ENCODE data around the gene FRAS1. TPM values are rescaled to one million over a fixed set of nuclear protein-coding genes. Genes with fewer than 3 reads are reported as not detected.

Gene FRAS1
- total and polyA plus RNA-seq, 2 donors (not counting 1 experiment from before 2014, with no cell fraction given): 0.03 to 0.12 TPM

GRCh38 chr4:78292856-78293255 lies 235.7 kb downstream of the FRAS1 start:
- peaks cover 8% of the 10 kb centered on the region for H3K4me1 Mint-ChIP-seq
- no peak overlapping the region for H3K27ac Mint-ChIP-seq
- ChIA-PET POLR2A (no interaction called here), CTCF (no interaction called here)
- Histone ChIP-seq H3K4me2 (replicated peaks; ENCODE audit: low read depth, low read length, poor library complexity, severe bottlenecking) (no peak overlapping the region), H3K9me3 (ENCODE audit: control extremely low read depth in 1 of 3, control insufficient read depth in 2 of 3, insufficient read depth in 1 of 3, low read length in 2 of 3) (no peaks in the 10 kb centered on the region), H3K27me3 (replicated peaks in 1 of 4; ENCODE audit: control extremely low read depth in 1 of 4, control insufficient read depth in 3 of 4, insufficient read depth in 4 of 4, low read length in 3 of 4) (no peaks in the 10 kb centered on the region), H4K20me1 (ENCODE audit: control insufficient read depth, insufficient read depth, low read length, poor library complexity, severe bottlenecking) (no peaks in the 10 kb centered on the region), H3K4me3 (ENCODE audit: control extremely low read depth in 1 of 5, extremely low read depth in 1 of 5, insufficient read depth in 1 of 5, low read depth in 2 of 5, low read length in 4 of 5) (no peak overlapping the region), H3K36me3 (replicated peaks in 1 of 2; ENCODE audit: control extremely low read depth in 1 of 2, control insufficient read depth in 1 of 2, extremely low read depth in 1 of 2, insufficient read depth in 2 of 2, low read length in 1 of 2) (no peaks in the 10 kb centered on the region), H3K4me1 (ENCODE audit: control insufficient read depth in 2 of 2, insufficient read depth in 2 of 2, low read length in 2 of 2) (peaks cover 4% of the 10 kb centered on the region in 2 donors), H3K9ac (ENCODE audit: low read length) (no peak overlapping the region), H2AFZ (ENCODE audit: insufficient read depth, low read depth, low read length, poor library complexity, severe bottlenecking) (no peak overlapping the region), H3K79me2 (ENCODE audit: control insufficient read depth, insufficient read depth, low read length) (no peaks in the 10 kb centered on the region), H3K27ac (ENCODE audit: low read length in 2 of 2) (no peak overlapping the region)
- ATAC-seq (ENCODE audit: low read depth) (no peak), DNase-seq (no peak)
- no peaks in the 10 kb centered on the region for H3K9me3 Mint-ChIP-seq (ENCODE audit: insufficient read depth)
- WGBS (ENCODE audit: insufficient coverage): no CpG with 5 or more reads among the region's 2 CpGs
- intact Hi-C loops (cut with micrococcal nuclease): no loop called here
- no peak overlapping the region for H3K4me3 Mint-ChIP-seq
- TF ChIP-seq CTCF (IDR thresholded peaks at IDR 0.05) (no peak), EZH2 (IDR thresholded peaks at IDR 0.05; ENCODE audit: borderline replicate concordance, insufficient read depth, low read depth, low read length, poor library complexity, severe bottlenecking) (no peak)
- H3K27me3 Mint-ChIP-seq: no peaks in the 10 kb centered on the region

- H3K36me3 ChIP-seq (replicated peaks in 1 of 2; ENCODE audit: control extremely low read depth in 1 of 2, control insufficient read depth in 1 of 2, extremely low read depth in 1 of 2, insufficient read depth in 2 of 2, low read length in 1 of 2): no peaks in the 10 kb centered on the region
- POLR2A ChIA-PET: no interaction called here
Measured at GRCh38 chr4:78293348-78293747, 236.2 kb downstream of the FRAS1 start.

More at GRCh38 chr4:78293348-78293747, 236.2 kb downstream of the FRAS1 start:
- CTCF ChIA-PET: no interaction called here
- Mint-ChIP-seq H3K4me3 (no peak overlapping the region), H3K27me3 (no peaks in the 10 kb centered on the region), H3K9me3 (ENCODE audit: insufficient read depth) (no peaks in the 10 kb centered on the region), H3K4me1 (peaks cover 8% of the 10 kb centered on the region), H3K27ac (no peak overlapping the region)
- Histone ChIP-seq H3K4me2 (replicated peaks; ENCODE audit: low read depth, low read length, poor library complexity, severe bottlenecking) (no peak overlapping the region), H3K79me2 (ENCODE audit: control insufficient read depth, insufficient read depth, low read length) (no peaks in the 10 kb centered on the region), H3K27ac (ENCODE audit: low read length in 2 of 2) (no peak overlapping the region), H3K4me1 (ENCODE audit: control insufficient read depth in 2 of 2, insufficient read depth in 2 of 2, low read length in 2 of 2) (peaks cover 4% of the 10 kb centered on the region in 2 donors), H3K27me3 (replicated peaks in 1 of 4; ENCODE audit: control extremely low read depth in 1 of 4, control insufficient read depth in 3 of 4, insufficient read depth in 4 of 4, low read length in 3 of 4) (no peaks in the 10 kb centered on the region), H3K9me3 (ENCODE audit: control extremely low read depth in 1 of 3, control insufficient read depth in 2 of 3, insufficient read depth in 1 of 3, low read length in 2 of 3) (no peaks in the 10 kb centered on the region), H3K9ac (ENCODE audit: low read length) (no peak overlapping the region), H4K20me1 (ENCODE audit: control insufficient read depth, insufficient read depth, low read length, poor library complexity, severe bottlenecking) (no peaks in the 10 kb centered on the region), H2AFZ (ENCODE audit: insufficient read depth, low read depth, low read length, poor library complexity, severe bottlenecking) (no peak overlapping the region), H3K4me3 (ENCODE audit: control extremely low read depth in 1 of 5, extremely low read depth in 1 of 5, insufficient read depth in 1 of 5, low read depth in 2 of 5, low read length in 4 of 5) (no peak overlapping the region)
- TF ChIP-seq CTCF (IDR thresholded peaks at IDR 0.05) (no peak), EZH2 (IDR thresholded peaks at IDR 0.05; ENCODE audit: borderline replicate concordance, insufficient read depth, low read depth, low read length, poor library complexity, severe bottlenecking) (no peak)
- 100% methylated on average over 1 of the region's 1 CpG for WGBS (ENCODE audit: insufficient coverage)
- intact Hi-C loops (cut with micrococcal nuclease): no loop called here
- no peak for DNase-seq
- no peak for ATAC-seq (ENCODE audit: low read depth)
